Epithelial cell of prostate (primary cell): ENCODE results near the gene RBM24.
"Not testable (repeated sequence)": the region's sequence is repeated elsewhere in the genome, so short reads cannot be mapped to it uniquely, and the experiment has no call there.

Experiments
- DNase-seq: peaks from one replicate; pipeline ENCODE4 v3.0.0-alpha.2; 2011; ENCODE audit warnings: low read depth, low spot score
- H3K27ac ChIP-seq: fragments of 450-650 bp; 2 replicates; pipeline ENCODE4 v1.5.1; 2017; ENCODE audit warnings: mild to moderate bottlenecking

RBM24 gene

DNA sequence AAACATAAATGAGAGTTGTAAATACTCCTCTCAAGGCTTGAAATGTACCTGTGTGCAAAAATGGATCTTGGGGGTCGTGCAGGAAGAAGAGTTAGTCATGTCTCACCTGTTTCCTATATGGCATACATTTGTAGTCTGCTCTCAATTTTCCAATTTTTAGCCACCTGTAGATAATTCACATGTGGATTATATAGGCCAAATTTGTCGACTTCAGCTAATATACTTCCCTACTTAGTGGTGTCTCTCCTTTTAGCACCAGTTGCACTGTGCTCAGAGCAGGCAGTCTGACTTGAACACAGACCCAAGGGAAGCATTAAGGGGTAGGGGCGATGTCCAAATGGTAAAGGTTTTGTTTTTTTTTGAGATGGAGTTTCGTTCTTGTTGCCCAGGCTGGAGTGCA lies 1.9 kb downstream of the RBM24 start:
- no peak for DNase-seq
- H3K27ac ChIP-seq = no peak overlapping the region

DNA sequence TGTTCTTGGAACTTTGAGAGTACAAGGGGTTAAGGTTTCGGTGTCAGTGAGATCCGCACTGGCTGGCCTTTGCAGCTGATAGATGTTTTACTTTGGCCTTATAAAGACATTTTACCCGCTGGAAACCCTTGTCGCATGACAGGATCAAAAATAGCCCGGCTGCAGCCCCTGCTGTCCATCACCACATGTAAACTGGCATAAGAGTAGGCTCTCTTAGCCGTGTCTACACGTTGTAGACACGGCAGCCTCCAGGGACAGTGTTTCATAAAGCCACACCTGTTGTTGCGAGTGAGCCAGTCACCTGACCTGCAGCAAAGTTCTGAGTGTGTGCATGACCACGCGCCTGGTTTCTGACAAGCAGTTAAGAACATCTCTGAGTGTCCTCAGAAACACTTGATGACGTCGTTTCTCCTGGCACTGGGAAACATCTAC lies 8.5 kb downstream of the RBM24 start:
- no peak for DNase-seq
- no peak overlapping the region for H3K27ac ChIP-seq

DNA sequence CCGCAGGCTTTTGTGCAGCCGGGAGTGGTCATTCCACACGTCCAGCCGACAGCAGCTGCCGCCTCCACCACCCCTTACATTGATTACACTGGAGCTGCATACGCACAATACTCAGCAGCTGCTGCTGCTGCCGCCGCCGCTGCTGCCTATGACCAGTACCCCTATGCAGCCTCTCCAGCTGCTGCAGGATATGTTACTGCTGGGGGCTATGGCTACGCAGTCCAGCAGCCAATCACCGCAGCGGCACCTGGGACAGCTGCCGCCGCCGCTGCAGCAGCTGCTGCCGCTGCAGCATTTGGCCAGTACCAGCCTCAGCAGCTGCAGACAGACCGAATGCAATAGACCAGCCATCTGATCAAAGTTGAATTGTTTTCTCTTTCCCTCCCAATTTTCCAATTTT lies 10.6 kb downstream of the RBM24 start:
- no peak for DNase-seq
- H3K27ac ChIP-seq = no peak overlapping the region

GRCh38 chr6:17292600-17293133 lies 11.5 kb downstream of the RBM24 start:
- no peak overlapping the region for H3K27ac ChIP-seq
- DNase-seq = no peak

DNA sequence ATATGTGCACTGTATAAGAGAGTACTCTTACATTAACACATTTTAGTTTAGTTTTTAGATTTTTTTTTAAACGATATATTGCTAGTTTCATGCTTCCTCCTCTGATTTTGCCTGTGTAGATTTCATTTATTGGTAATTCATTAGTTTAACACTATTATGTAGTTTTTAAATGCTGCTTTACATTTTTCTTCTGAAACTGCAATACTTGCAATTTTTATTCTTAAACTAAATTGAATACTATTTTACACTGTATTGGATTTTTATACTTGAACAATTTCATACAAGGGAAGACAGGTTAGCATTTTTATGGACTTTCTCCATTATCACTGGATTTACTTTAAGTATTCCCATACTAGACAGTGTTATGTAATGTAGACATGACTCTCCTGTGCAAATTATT lies 12.2 kb downstream of the RBM24 start:
- no peak overlapping the region for H3K27ac ChIP-seq
- no peak for DNase-seq

DNA sequence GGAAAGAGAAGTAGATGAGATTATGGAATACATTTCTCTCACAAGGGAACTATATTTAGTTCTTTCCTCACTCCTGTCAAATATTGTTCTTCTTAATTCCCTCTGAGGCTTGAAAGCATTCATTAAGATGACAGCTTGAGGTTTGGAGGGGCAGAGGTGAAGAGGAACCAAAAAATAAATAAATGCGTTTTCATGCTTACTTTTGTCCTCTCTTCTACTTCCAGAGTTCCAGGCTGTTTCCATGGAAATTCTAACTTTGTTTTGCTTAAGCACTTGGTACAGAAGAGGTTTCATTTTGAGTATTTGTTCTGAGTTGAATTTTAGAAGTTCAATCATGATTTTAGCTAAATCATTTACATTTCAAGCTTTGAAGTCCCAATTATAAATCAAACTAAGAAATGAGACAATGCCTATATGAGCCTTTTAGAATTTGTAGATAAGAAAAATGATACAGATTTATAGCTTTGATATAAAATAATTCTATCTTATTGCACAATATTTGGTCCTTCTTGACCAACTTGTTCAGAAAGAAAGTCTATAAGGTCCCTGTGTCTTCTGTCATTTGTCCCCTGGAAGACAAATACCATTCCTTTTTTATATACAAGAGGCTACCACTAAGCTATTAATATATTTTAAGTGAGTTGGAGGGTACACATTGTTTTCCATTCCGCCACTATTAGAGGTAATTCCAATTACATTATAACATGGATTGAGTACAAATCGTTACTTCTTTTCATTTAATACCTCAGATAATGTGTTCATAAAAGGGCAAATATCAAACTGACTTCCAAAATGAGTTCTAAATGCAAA lies 16.3 kb downstream of the RBM24 start:
- no peak overlapping the region for H3K27ac ChIP-seq
- DNase-seq = no peak

GRCh38 chr6:17298257-17298656 lies 17.1 kb downstream of the RBM24 start:
- no peak overlapping the region for H3K27ac ChIP-seq
- no peak for DNase-seq

DNA sequence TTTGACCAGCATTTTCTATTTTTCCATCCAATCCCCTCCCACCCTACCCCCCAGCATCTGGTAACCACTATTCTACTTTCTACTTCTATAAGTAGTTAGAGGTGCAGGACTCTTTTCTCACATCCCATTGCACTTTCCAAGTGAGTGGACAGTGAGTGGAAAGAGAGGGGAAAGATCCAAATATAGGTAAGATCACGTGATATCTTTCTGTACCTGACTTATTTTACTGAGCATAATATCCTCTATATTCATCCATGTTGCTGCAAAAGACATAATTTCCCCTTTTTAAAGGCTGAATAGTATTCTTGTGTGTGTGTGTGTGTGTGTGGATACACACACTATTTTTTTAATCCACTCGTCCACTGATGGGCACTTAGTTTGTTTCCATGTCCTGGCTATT lies 18.1 kb downstream of the RBM24 start:
- no peak overlapping the region for H3K27ac ChIP-seq
- DNase-seq = no peak

- H3K27ac ChIP-seq = no peak overlapping the region
- DNase-seq = no peak
Observed at GRCh38 chr6:17299750-17300149, 18.6 kb downstream of the RBM24 start.

DNA sequence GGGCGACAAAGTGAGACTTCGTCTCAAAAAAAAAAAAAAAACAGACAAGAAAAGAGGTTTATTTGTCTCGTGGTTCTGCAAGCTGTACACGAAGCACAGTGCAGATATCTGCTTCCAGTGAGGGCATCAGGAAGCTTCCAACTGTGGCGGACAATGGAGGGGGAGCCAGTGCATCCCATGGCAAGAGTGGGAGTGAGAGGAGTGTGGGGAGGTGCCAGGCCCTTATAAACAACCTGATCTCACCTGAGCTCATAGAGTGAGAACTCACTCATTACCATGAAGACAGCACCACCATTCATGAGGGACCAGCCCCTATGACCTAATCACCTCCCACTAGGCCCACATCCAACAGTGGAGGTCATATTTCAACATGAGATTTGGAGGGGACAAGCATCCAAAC lies 19.5 kb downstream of the RBM24 start:
- DNase-seq = no peak

DNA sequence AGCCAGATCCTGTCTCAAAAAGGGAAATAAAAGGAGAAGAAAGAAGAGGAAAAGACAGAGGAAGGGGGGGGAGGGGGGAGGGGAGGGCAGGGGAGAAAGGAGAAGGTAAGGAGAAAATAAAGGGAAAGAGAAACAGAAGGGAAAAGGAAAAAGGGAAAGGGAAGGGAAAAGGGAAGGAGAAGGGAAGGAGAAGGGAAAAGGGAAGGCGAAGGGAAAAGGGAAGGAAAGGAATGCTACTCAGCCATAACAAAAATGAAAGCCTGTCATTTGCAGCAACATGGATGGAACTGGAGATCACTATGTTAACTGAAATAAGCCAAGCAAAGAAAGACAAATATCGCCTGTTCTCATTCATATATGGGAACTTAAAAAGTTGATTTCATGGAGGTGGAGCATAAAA lies 22.3 kb downstream of the RBM24 start:
- no peak overlapping the region for H3K27ac ChIP-seq
- DNase-seq = no peak

More for the DNA sequence above, 19.5 kb downstream of the RBM24 start:
- H3K27ac ChIP-seq = no peak overlapping the region

DNA sequence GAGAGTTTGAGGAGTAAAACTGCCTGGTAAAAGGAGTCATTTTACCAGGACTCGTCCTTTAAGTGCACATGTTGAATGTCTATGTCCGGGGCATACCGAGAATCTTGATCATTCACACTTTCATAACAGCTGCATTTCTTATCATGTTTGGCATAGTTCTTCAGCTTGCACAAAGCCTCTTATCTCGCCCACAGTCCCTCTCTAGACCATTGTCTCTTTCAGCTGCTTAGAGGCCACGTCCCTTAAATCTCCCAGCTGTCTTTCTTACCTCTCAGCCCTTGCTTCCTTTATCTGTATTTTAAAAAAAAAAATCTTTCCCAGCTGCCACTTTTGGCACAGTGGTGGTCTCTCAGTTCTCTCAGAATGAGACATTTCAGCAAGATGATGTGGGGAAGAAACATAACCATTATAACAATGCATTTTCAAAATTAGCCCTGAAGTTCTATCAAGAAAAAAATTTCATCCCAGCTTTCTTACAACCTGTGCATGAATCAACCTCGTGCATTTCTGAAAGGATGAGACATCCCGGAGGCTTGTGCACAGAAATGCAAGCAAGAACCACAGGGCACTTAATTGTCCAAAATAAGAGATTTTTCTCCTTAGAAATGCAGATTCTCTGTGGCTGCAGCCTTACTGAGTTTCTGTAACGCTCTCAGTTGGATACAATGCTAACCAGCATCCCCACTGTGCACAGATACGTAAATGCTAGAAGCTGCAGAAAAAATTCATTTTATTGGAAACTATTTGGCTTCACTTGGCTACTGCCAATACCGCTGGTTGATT lies 24.2 kb downstream of the RBM24 start:
- no peak for DNase-seq

DNA sequence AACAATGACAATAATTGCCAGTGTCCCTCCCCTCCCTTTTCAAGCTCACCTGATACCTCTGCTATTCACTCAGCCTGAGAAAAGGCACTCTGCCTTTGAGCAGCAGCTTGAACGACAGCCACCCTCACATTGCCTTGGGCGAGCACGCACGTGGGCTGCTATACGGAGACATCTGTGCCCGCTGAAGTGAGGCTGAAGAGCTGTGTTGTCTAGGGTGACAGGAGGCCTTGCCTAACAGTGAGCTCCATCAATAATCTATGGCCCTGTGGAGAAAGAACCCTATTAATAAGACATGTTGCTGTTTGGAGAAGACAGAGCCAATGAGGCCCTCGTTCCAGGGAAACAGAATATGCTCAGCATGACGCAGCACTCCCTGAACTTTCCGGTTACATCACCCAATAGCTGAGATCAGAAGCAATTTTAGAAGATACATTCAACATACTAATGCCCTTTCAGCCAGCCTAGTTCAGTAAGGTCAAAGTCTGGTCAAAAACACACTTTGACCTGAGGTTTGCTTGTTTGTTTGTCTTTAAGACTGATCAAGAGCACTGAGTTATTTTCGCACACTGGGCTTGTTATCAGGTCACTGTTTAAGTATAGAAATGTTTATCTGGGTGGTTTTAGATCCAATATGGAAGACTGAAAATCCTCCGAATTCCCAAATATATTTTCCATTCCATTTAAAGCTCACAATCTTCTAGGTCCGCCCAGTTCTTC lies 30.6 kb downstream of the RBM24 start:
- H3K27ac ChIP-seq = no peak overlapping the region
- no peak for DNase-seq

More for the DNA sequence above, 24.2 kb downstream of the RBM24 start:
- no peak overlapping the region for H3K27ac ChIP-seq

DNA sequence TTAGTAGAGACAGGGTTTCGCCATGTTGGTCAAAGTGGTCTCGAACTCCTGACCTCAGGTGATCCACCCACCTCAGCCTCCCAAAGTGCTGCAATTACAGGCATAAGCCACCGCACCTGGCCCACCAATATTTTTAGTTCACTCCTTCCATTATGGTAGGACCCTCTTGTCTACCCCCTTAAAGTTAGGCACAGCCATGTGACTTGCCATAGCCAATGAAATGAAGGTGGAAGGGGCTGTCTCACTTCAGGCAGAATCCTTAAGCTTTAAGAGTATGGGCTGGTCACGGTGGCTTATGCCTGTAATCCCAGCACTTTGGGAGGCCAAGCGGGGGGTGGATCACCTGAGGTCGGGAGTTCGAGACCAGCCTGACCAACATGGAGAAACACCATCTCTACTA lies 32.1 kb downstream of the RBM24 start:
- not testable (repeated sequence) for DNase-seq

GRCh38 chr6:17313971-17314370 lies 32.8 kb downstream of the RBM24 start:
- DNase-seq = no peak
- H3K27ac ChIP-seq = no peak overlapping the region

More for the DNA sequence above, 32.1 kb downstream of the RBM24 start:
- H3K27ac ChIP-seq = not testable (repeated sequence)

GRCh38 chr6:17315262-17315661 lies 34.1 kb downstream of the RBM24 start:
- H3K27ac ChIP-seq = no peak overlapping the region
- no peak for DNase-seq

DNA sequence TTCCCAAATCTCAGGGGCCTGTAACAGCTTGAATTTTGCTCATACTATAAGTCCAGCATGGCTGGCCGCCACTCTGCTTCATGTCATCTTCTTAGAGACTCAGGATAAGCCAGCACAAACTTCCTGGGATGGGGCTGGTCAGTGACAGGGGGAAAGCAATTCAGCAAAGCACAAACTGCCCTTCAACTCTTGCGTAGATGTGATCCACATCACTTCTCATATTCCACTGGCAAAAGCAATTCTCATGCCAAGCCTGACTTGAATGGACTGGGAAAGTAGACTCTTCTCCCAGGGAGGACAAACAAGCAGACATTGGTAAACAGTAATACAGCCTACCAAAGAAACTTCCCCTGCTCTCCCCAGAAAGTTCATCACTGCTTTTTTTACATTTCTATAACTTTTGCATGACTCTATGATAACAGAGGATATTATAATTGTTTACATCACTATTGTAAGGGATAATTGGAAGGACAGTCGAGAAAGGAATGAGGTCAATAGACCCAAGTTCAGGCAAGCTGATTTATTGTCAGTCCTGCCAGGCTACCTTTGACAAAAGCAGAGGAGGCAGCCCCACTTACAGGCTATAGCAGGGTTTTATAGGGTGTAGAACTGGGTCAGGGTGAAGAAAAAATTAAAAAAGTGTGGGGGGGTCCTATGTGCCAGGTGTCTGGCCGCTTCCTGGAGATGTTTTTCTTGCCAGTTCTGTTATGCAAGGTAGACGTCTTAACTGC lies 37.4 kb downstream of the RBM24 start:
- no peak overlapping the region for H3K27ac ChIP-seq
- no peak for DNase-seq

- H3K27ac ChIP-seq = not testable (repeated sequence)
Observed at GRCh38 chr6:17320266-17320665, 39.1 kb downstream of the RBM24 start.

DNA sequence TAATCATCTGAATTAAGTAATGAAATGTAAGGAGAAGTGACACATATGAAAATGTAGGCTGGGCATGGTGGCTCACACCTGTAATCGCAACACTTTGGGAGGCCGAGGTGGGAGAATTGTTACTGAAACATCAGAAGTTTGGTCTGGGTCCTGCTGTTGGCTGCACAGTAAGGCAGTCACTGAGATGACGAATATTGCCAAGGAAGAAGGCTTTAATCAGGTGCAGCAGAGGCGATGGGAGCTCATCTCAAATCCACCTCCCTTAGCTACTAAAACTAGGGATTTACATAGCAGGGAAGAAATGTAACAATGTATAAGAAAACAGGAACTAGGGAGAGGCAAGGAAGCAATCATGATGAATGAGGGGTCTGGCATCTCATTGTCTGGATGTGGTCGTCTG lies 50.1 kb downstream of the RBM24 start:
- no peak for DNase-seq
- no peak overlapping the region for H3K27ac ChIP-seq

More at GRCh38 chr6:17320266-17320665, 39.1 kb downstream of the RBM24 start:
- DNase-seq = not testable (repeated sequence)

GRCh38 chr6:17334265-17334664 lies 53.1 kb downstream of the RBM24 start:
- DNase-seq = no peak
- no peak overlapping the region for H3K27ac ChIP-seq
